Activated CD4-positive, alpha-beta T cell treated with anti-CD3 and anti-CD28 coated beads, Interleukin-2, amount 10 ng/mL, durations not matched to agents 24 days and 14 days (primary cell): Measurements from ENCODE around the gene ZNF296. TPM values are rescaled to one million over a fixed set of nuclear protein-coding genes. Genes with fewer than 3 reads are reported as not detected.

Source experiments
- DNase-seq: peaks from one replicate; pipeline ENCODE4 v3.0.0; 2022
- H3K27ac Mint-ChIP-seq: one replicate; pipeline ENCODE4 v1.8.0; 2022; ENCODE audit warnings: mild to moderate bottlenecking, mixed read lengths
- H3K27me3 Mint-ChIP-seq: one replicate; pipeline ENCODE4 v1.8.0; 2022; ENCODE audit warnings: mixed read lengths
- H3K36me3 Mint-ChIP-seq: one replicate; pipeline ENCODE4 v1.8.0; 2022; ENCODE audit warnings: low read depth, mild to moderate bottlenecking, mixed read lengths
- H3K4me1 Mint-ChIP-seq: one replicate; pipeline ENCODE4 v1.8.0; 2021; ENCODE audit warnings: mixed read lengths
- H3K4me3 Mint-ChIP-seq: one replicate; pipeline ENCODE4 v1.8.0; 2022; ENCODE audit warnings: mild to moderate bottlenecking, moderate library complexity, mixed read lengths
- H3K9me3 Mint-ChIP-seq: one replicate; pipeline ENCODE4 v1.8.0; 2021; ENCODE audit warnings: mixed read lengths
- intact Hi-C: fragments of 100-400 bp; cut with micrococcal nuclease; formaldehyde crosslinking; loops from one replicate; pipeline ENCODE4 v1.15.1; 2023
- total RNA-seq: library from RNA; stranded (reverse); gene quantifications from 2 replicates; pipeline ENCODE4 v1.2.3, GENCODE V29; 2022

Gene ZNF296
- total RNA-seq, 1 donor from 2014 or later, result 4.7 TPM

- H3K36me3 Mint-ChIP-seq, result peaks cover 52% of the 10 kb centered on the region
- H3K4me1 Mint-ChIP-seq, result peaks cover 1% of the 10 kb centered on the region
These were observed 51.0 kb downstream of the ZNF296 start for GRCh38 chr19:45025264-45025663.

GRCh38 chr19:45023048-45023447 lies 53.2 kb downstream of the ZNF296 start:
- Mint-ChIP-seq H3K36me3 (peaks cover 47% of the 10 kb centered on the region), H3K9me3 (no peaks in the 10 kb centered on the region), H3K4me3 (no peak overlapping the region), H3K4me1 (peaks cover 1% of the 10 kb centered on the region), H3K27me3 (no peaks in the 10 kb centered on the region), H3K27ac (no peak overlapping the region)
- intact Hi-C loops, result no loop called here
- no peak for DNase-seq

More at GRCh38 chr19:45025264-45025663, 51.0 kb downstream of the ZNF296 start:
- intact Hi-C loops, result no loop called here
- no peaks in the 10 kb centered on the region for H3K9me3 Mint-ChIP-seq
- DNase-seq, result no peak
- no peak overlapping the region for H3K27ac Mint-ChIP-seq
- H3K27me3 Mint-ChIP-seq, result no peaks in the 10 kb centered on the region
- no peak overlapping the region for H3K4me3 Mint-ChIP-seq

DNA sequence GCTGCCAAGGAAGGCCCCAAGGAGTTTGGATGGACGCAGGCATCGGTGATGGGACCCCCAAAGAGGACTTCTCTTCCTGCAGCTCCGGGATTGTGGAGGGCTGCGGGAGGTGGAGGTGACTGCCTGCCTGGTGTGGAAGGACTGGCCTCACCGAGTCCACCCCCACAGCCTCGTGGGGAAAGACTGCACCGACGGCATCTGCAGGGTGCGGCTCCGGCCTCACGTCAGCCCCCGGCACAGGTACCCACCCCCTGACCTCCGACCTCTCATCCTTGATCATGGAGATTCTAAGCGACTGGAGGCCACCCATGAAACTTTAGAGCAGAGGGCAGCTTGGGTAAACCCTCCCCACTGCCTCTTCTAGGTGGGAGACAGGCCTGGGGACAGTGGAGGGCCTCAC lies 54.3 kb downstream of the ZNF296 start:
- peaks cover 40% of the 10 kb centered on the region for H3K36me3 Mint-ChIP-seq
- H3K27me3 Mint-ChIP-seq, result no peaks in the 10 kb centered on the region
- no peak overlapping the region for H3K27ac Mint-ChIP-seq
- H3K4me3 Mint-ChIP-seq, result no peak overlapping the region
- peaks cover 1% of the 10 kb centered on the region for H3K4me1 Mint-ChIP-seq
- H3K9me3 Mint-ChIP-seq, result no peaks in the 10 kb centered on the region
- DNase-seq, result no peak
- intact Hi-C loops, result no loop called here

Other genes with a start within 250 kb of the ZNF296 start
- gene NECTIN2, start 230.2 kb downstream of the ZNF296 start, total RNA-seq, result 0.19 and 0.44 TPM in 2 replicates
- gene TOMM40, start 185.2 kb downstream of the ZNF296 start, total RNA-seq, result 208 and 213 TPM in 2 replicates
- gene APOE, start 170.7 kb downstream of the ZNF296 start, total RNA-seq, result 0.83 and 1.1 TPM in 2 replicates
- 1.8 and 2.1 TPM in 2 replicates for gene APOC1, start 161.9 kb downstream of the ZNF296 start, total RNA-seq
- gene APOC4, start 134.2 kb downstream of the ZNF296 start, total RNA-seq, result not detected in 2 replicates
- gene APOC2, start 130.4 kb downstream of the ZNF296 start, total RNA-seq, result not detected in 2 replicates
- gene CLPTM1, start 121.1 kb downstream of the ZNF296 start, total RNA-seq, result 71.7 and 76.6 TPM in 2 replicates
- 67.6 and 72.7 TPM in 2 replicates for gene RELB, start 75.0 kb downstream of the ZNF296 start, total RNA-seq
- 107 and 111 TPM in 2 replicates for gene CLASRP, start 37.4 kb downstream of the ZNF296 start, total RNA-seq
- gene GEMIN7, start 2.8 kb upstream of the ZNF296 start, total RNA-seq, result 51.5 and 54.3 TPM in 2 replicates
- gene PPP1R37, start 16.7 kb upstream of the ZNF296 start, total RNA-seq, result 20.3 and 21.8 TPM in 2 replicates
- 0.16 and 0.28 TPM in 2 replicates for gene NKPD1, start 84.5 kb upstream of the ZNF296 start, total RNA-seq
- gene TRAPPC6A, start 101.8 kb upstream of the ZNF296 start, total RNA-seq, result 24.7 and 28.5 TPM in 2 replicates
- 10.1 and 12.2 TPM in 2 replicates for gene BLOC1S3, start 102.3 kb upstream of the ZNF296 start, total RNA-seq
- gene EXOC3L2, start 168.9 kb upstream of the ZNF296 start, total RNA-seq, result not detected in 2 replicates
- 26.1 and 29.0 TPM in 2 replicates for gene MARK4, start 174.8 kb upstream of the ZNF296 start, total RNA-seq
- gene CKM, start 246.4 kb upstream of the ZNF296 start, total RNA-seq, result not detected in 2 replicates